ENCODE measurements around the gene SEPTIN8.

GRCh38 chr5:132718544-132719312 lies 58.3 kb downstream of the SEPTIN8 start:
- TF ChIP-seq CTCF (IDR thresholded peaks at IDR 0.05; ENCODE audit: low read depth, low read length), result no peak
- TF ChIP-seq EZH2phosphoT487 (IDR thresholded peaks at IDR 0.05; ENCODE audit: low read depth), result no peak
